CD4-positive, alpha-beta T cell treated with Interleukin-10 for 1 hour (primary cell): Measurements from ENCODE around the gene PI16.
A peak's percentile ranks its signal among the peaks of the same experiment; 100 is the strongest.

Source experiments
- DNase-seq: peaks from one replicate; pipeline ENCODE4 v3.0.0-alpha.2; 2020

Gene PI16

GRCh38 chr6:36958775-36959554, 4.4 kb downstream of the PI16 start:
- no peak for DNase-seq

GRCh38 chr6:36959555-36960250, 5.2 kb downstream of the PI16 start:
- no peak for DNase-seq

- no peak for DNase-seq
Observed at GRCh38 chr6:36961441-36962435, 7.2 kb downstream of the PI16 start.

GRCh38 chr6:36962874-36963273, 8.3 kb downstream of the PI16 start:
- DNase-seq = peak; percentile 92

DNA sequence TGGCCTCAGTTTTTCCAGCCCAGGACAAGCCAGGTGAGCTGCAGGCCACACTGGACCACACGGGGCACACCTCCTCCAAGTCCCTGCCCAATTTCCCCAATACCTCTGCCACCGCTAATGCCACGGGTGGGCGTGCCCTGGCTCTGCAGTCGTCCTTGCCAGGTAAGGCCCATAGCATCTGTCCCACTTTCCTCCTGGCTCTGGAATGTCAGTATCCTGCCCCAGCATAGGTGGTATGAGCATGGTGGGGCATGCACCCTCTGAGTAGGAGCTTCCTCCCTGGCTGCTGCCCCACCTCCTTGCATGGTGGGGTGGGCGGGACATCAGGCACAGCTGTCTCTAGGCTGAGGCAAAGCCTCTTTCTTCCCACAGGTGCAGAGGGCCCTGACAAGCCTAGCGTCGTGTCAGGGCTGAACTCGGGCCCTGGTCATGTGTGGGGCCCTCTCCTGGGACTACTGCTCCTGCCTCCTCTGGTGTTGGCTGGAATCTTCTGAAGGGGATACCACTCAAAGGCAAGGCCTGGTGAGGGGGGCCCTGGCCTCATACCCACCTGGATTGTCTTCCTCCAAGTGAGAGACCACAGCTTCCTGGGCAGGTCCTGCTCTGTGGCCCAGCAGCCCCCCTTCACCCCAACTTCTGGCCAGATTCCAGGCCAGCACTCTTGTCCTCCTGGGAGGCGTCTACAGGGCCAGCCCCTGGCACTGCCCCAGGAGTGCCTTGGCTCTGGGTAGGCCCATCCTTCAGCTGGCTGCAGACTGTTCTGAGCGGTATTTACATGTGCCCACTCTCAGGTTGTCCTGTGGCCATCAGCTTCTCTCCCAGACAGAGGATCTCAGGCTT, 9.1 kb downstream of the PI16 start:
- peak; percentile 66 for DNase-seq

DNA sequence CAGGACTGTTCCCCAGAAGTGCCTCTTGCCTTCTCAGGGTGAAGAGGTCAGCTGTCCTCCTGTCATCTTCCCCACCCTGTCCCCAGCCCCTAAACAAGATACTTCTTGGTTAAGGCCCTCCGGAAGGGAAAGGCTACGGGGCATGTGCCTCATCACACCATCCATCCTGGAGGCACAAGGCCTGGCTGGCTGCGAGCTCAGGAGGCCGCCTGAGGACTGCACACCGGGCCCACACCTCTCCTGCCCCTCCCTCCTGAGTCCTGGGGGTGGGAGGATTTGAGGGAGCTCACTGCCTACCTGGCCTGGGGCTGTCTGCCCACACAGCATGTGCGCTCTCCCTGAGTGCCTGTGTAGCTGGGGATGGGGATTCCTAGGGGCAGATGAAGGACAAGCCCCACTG, 9.8 kb downstream of the PI16 start:
- no peak for DNase-seq

- no peak for DNase-seq
Observed at GRCh38 chr6:36964908-36965307, 10.4 kb downstream of the PI16 start.

DNA sequence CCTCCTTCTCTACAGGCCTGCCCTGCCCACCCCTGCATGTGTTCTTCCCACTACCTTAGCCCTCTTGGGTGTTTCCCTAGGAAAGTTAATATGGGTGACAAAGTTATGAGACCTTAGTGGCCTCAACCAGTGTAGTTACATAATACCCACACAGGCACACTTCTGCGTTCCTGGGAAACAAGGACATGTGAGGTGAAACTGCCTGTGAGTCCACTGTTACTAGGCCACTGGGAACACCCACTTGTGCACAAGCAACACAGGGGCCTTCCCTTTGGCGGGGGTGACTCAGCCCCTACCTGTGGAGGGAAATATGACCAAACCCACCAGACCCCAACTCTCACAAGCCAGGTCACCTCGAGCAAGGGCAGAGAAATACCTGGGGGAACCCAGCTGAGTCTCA, 12.8 kb downstream of the PI16 start:
- no peak for DNase-seq

GRCh38 chr6:36967757-36968156, 13.2 kb downstream of the PI16 start:
- no peak for DNase-seq

GRCh38 chr6:36968266-36968977, 13.9 kb downstream of the PI16 start:
- no peak for DNase-seq

GRCh38 chr6:36969240-36969691, 14.7 kb downstream of the PI16 start:
- DNase-seq = no peak

GRCh38 chr6:36969988-36970891, 15.7 kb downstream of the PI16 start:
- no peak for DNase-seq

GRCh38 chr6:36970892-36971842, 16.6 kb downstream of the PI16 start:
- DNase-seq = no peak

GRCh38 chr6:36971921-36972673, 17.6 kb downstream of the PI16 start:
- DNase-seq = no peak

DNA sequence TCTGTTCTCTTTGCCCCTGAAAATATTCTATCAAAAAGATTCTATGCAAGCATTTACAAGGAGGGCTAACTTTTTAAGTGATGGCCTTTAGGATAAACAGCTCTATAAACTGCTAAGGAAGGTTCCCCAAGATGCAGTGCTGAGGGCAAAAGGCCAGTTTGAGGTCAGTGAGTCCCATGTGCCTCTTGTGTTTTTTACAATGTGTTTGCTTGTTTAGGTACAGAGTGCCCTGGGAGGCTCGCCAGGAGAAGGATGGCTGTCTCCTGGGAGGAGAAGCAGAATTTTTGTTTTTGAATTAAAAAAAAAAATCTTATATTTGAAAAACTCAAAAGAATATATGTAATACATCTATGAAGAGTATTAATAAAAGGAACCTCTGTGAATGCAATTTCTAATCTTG, 18.7 kb downstream of the PI16 start:
- DNase-seq = no peak

DNA sequence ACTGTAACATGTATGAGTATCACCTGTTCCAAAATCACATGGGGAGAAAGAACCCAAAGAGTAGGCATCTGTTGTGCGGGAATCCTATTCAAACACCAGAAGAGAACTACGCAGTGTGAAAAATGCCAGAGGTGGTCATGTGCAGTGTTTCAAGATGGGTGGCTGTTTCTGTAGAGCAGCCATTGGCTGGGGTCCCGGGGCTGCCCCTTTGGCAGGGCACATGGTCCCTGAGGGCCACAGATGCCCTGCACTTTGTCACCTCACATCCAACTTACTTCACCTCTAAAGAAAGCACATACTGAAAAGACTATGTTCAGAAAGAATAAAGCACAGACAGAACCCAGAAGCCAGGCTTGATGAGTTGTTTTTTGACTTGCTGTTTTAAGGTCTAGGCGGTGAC, 19.1 kb downstream of the PI16 start:
- DNase-seq = no peak

DNA sequence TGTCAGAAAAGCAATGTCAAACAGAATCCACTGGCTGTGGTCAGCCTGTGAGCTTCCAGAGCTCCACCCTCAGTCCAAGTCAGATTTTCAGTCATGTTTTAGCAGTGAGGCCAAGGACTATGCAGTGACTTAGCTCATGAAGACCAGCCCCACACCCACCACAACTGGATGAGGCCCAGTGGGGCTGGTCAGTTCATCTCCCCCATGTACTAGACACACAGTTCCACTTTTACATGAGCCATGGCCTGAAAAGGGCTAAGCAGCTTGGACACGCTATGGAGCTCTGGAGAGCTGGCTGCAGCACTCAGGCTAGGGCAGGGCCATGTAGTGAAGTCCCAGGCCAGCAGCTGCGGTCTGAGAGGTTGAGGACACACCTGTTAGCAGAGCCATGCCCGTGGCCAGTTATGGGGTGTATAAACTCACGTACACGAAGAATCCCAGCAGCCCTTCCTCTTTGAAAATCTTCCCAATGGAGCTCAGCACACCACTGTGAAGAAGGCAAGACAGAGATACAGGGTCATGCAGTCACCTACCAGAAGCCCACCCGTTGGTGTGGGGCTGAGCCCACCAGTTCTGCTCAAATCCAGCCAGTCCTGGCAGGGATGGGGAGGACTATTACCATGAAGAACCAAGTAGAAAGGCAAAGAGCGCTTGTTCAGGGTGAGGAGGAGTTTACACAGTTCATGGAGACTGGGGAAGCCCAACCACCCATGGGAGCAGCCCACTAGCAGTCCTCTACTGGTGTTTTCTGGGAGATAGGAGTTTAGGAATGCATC, 20.9 kb downstream of the PI16 start:
- DNase-seq = no peak

GRCh38 chr6:36976007-36976264, 21.4 kb downstream of the PI16 start:
- no peak for DNase-seq
